Skeletal muscle cell (primary cell): ENCODE results near the gene MDN1.

Experiments used
- DNase-seq: peaks from one replicate; pipeline ENCODE4 v3.0.0-alpha.2; 2010; ENCODE audit warnings: low read depth
- H3K4me3 ChIP-seq: 2 replicates; pipeline ENCODE4 v1.5.1; 2011; ENCODE audit warnings: low read depth, mild to moderate bottlenecking, control low read depth, low read length, moderate library complexity

Gene MDN1

DNA sequence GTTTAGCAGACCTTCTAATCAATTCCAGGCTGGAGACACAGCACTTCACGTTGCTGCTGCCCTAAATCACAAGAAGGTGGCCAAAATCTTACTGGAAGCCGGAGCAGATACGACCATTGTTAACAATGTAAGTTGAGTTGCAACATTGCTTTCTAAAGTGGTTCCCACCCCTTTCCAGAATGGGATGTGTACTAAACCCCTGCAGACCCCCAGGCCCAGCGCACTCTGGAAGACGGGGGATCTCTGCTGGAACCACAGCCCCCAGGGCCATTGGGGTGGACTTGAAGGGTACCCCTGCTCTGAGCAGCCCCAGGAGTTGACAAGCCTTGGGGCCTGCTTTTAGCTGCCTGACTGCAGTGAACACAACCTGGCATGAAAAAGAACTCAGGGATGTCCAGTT is 203.1 kb downstream of the MDN1 start:
- DNase-seq = no peak
- H3K4me3 ChIP-seq = no peak overlapping the region

DNA sequence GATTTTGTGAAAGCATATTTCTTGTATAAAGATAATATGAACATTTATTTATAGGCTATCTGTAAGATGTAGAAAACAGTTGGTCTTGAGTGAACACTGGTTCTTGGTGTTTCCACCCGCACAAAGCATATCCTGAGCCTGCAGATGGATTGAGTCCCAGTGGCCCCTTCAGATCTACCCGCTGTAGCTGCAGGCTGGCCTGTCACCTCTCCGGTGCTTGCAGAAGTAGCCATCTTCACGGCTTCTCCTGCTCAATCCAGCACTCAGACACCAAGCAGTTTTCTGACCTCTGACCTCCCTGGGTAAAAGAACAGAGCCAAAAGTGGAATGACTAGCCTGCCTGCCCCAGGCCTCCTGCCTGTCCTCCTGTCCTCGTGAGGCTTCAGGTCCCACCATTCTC is 203.7 kb downstream of the MDN1 start:
- H3K4me3 ChIP-seq = no peak overlapping the region
- DNase-seq = no peak

DNA sequence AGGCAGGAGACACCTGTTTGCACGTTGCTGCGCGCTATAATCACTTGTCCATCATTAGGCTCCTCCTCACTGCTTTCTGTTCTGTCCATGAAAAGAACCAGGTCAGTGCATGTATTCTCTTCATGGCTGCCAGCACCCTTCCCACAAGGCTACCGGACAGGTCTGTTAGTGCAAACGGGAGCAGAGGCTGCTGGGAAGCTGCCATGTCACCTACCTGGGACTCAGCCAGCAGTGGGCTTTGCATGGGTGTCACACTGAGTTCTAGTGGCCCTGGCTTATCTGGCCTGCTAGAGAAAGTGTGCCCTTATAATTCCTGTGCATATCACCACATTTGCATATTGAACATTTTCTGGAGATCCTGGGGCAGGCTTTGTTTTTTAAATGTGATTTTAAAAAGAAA is 205.8 kb downstream of the MDN1 start:
- H3K4me3 ChIP-seq = no peak overlapping the region
- DNase-seq = no peak

DNA sequence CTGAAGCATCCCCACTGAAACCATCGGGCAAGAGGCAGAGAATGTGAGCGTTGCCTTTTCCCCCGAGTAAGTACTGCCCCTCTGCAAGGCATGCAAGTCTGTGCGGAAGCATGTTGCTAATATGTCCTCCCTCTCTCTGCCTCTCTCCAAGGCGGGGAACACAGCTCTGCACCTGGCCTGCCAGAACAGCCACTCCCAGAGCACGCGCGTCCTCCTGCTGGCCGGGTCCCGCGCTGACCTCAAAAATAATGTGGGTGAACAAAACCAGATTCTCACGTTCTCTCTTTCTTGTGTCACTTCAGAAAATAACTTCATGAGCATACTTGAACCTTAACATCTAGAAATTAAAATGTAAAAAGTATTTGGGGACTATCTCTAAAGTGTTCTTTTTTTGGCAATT is 207.5 kb downstream of the MDN1 start:
- no peak for DNase-seq
- H3K4me3 ChIP-seq = no peak overlapping the region

DNA sequence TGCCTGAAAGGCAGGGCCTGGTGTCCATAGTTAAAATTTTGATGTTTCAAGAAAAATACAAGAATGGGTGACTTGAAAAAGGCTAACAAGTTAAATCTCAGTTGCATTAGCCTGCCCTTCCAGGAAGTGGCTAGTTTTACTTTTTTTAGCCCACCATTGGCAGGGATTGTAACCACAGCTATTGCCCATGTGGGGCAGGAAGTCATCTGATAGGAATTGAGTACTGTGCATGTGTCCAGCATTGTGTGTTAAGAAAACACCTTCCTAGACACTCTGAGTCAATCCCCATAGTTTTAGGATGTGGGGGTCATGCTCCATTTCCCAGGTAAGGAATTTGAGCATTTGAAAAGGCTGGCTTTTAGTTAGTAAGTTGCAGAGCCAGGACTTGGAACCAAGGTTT is 207.9 kb downstream of the MDN1 start:
- peak; percentile 2 for DNase-seq

DNA sequence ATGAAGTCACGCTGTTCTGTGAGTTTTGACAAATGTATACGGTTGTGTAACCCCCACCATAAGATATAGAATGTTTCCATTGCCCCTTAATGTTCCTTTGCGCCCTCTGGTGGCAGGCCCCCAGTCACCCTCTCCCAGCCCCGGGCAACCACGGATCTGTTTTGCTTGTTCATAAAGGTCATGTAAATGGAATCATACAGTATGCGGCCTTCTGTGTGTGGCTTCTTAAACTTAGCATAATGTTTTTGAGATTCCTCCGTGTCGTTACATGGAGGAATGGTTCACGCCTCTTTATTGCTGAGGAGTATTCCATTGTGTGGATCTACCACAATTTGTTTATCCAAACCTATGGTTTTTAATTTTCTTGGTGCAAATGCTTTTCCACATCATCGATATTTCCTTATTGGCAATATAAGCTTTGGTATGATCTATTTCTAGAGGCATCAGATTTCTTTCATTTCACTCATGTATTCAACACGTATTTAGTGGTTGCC is 209.4 kb downstream of the MDN1 start:
- DNase-seq = no peak
- H3K4me3 ChIP-seq = no peak overlapping the region

More for the DNA sequence above, 207.9 kb downstream of the MDN1 start:
- no peak overlapping the region for H3K4me3 ChIP-seq

DNA sequence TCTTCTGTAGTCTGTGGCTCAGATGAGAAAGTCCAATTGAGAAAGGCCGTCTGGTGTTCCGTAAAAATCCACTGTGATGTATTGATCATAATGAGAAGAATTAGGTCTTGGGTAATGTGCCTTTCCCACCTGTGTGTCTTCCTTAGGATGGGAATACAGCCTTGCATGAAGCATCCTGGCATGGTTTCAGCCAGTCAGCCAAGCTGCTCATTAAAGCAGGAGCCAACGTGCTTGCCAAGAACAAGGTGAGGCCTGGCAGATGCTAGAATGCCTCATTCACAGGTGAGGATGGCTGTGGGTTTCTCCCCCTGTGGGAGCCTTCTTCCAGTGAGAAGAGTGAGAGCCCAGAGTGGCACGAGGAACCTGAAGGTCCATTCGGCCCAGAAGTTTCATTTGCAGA is 213.7 kb downstream of the MDN1 start:
- no peak overlapping the region for H3K4me3 ChIP-seq
- no peak for DNase-seq

DNA sequence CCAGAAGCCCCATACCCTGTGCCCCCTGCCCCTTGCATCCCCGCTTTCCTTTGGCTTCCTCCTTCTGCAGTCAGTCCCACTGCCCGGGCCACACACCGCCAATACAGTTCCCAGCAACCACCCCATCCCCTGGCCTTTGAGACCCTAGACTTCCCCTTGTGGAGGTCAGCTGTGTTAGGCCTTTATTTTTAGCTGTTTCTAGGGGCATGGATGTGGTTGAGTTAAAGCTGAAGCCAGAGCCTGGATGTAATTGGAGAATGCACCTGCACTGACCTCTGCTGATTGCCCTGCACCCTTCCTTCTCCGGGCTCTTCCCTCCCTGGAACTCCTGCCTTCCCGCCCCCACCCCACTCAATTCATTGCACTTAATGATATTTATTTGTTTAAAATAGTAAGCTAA is 214.9 kb downstream of the MDN1 start:
- no peak overlapping the region for H3K4me3 ChIP-seq
- no peak for DNase-seq

DNA sequence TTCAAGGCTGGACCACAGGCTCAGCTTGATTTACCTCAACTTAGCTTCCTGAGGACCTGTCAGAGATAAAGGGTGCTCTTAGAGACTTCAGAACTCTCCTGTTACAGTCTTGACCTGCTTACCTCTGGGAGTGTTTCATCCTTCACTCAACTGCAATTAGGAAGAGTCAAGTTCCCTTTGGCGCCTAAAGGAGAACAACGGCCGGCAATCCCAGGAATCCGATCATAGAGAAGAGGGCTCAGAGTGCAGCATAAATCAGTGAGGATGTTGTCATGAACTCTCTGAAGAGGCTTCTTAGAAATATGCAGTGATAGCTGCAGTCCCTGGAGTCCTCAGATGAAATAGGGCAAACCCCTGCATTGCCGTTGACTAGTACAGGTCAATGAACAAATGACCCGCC is 217.4 kb downstream of the MDN1 start:
- no peak overlapping the region for H3K4me3 ChIP-seq
- DNase-seq = no peak

DNA sequence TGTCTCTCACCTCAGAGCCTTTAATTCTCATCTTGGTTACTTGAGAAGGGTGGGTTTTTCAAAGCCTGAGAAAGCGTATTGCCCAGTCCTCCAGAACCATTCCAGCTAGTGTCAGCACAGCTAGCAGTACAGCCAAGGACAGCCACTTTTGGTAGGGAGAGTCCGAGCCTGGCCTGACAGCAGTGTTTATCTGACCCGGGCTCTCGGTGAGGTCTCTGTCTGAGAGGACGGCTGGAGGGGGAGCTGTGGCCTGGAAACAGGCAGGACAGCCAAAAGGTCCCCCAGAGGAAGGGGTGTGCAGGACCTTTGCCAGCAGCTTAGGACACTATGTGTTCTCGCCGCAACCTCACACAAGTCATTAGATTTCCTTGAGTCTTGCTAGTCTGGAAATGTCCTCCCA is 219.9 kb downstream of the MDN1 start:
- no peak for DNase-seq
- H3K4me3 ChIP-seq = no peak overlapping the region

DNA sequence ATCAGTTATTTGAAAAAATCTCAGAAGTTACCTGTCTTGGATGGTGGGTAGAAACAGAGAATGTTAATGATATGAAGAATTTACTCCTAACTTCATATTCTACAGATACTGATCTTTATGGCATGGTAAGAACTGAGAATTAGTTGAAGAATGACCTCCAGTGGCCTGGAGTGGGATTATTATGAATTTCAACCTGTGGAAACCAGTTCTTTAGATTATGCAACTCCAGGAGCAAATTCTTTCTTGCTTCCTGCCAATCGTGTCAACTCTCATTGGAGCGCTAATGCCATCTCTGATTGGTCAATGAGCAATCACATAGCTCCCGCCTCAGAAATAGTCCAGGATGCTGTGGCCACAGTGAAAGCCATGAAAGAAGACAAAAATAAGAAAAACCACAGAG is 221.6 kb downstream of the MDN1 start:
- no peak for DNase-seq
- H3K4me3 ChIP-seq = no peak overlapping the region

DNA sequence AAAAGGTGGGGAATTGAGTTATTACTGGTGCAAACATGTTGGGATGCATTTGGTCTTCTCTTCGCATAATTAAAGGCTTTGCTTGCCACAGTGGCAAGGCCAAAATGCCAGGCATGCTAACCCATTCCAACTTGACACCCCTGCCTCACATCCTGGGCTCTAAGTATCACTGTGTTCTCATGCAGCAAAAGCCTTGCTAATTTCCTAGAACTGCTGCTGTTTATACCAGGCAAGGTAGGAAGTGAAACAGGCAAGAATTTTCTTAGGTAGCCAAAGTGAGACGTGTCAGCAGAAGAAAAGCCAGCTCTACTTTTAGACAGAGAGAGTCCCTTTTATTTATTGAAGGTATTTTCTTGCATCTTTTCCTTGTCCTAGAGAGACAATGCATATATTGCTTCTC is 222.2 kb downstream of the MDN1 start:
- DNase-seq = no peak
- H3K4me3 ChIP-seq = no peak overlapping the region

DNA sequence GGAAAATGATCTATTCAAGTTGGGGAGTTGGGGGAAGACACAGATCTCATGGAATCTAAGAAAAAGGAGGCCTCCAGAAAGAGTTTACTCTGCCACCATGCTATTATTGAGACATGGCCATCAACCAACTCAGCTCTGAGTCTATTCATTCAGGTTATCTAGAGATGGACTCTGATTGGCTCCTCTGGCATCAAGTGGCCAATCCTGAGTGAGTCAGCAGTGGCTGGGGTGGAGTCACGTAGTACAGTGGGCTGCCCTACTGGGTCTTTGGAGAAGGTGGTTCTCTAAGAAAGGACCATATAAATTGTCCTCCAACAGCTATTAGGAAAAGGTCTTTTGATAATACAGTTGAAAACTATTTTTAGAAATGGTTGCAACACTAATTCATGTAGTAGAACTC is 223.1 kb downstream of the MDN1 start:
- no peak for DNase-seq
- H3K4me3 ChIP-seq = no peak overlapping the region

DNA sequence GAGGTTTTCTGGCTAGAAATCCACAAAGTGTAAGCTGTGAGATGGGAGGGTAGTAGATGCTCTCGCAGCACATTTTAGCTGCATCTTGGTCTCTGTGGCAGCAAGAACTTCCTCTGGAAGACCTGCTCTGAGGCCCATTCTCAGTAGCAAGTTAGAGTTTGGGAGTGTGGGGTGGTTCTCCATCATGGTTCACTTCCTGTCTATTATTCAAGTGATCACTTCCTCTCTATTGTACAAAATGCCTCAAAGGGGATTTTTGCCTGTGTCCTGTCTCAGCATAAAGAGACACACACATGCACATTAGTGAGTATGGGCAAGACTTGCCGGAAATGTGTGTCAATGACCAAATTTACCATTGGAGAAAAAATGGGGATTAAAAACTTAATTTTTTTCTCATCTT is 223.5 kb downstream of the MDN1 start:
- DNase-seq = no peak

More for the DNA sequence above, 223.5 kb downstream of the MDN1 start:
- no peak overlapping the region for H3K4me3 ChIP-seq
